SIG-M5 treated with dmso at 0.1 percent for 504 hours (cell line): Measurements from ENCODE around the gene TNFRSF21.
A peak's percentile ranks its signal among the peaks of the same experiment; 100 is the strongest.
"Not testable (repeated sequence)": the region's sequence is repeated elsewhere in the genome, so short reads cannot be mapped to it uniquely, and the experiment has no call there.

Experiments
- DNase-seq: peaks from one replicate; lab custom pipeline; 2025; ENCODE audit not compliant: unreplicated experiment; lab: John Stamatoyannopoulos, UW

Gene TNFRSF21

GRCh38 chr6:47230579-47230978 is 79.1 kb downstream of the TNFRSF21 start:
- DNase-seq = peak; percentile 4

DNA sequence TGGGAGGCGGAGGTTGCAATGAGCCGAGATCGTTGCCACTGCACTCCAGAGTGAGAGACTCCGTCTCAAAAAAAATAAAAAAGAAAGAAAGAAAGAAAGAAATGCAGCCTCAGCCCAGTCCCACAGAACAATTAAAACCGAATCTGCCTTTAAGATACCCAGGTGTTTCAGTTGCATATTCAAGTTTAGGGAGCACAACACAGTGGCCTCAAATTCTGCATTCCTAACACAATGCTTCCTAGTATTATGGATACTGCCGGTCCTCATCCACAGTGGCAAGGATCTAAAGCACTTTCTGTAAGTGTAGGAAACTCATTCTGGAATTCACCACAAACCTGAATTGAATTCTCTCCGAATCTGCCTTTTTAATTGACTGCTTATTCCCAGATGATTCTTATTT is 80.5 kb downstream of the TNFRSF21 start:
- DNase-seq = no peak

DNA sequence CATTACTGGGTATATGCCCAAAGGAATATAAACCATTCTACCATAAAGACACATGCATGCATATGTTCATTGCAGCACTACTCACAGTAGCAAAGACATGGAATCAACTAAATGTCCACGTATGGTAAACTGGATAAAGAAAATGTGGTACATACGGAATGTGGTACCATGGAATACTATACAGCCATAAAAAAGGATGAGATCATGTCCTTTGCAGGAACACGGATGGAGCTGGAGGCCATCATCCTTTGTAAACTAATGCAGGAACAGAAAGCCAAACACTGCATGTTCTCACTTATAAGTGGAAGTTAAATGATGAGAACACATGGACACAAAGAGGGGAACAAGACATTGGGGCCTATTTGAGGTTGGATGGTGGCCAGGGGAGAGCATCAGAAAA is 81.6 kb downstream of the TNFRSF21 start:
- DNase-seq = not testable (repeated sequence)

DNA sequence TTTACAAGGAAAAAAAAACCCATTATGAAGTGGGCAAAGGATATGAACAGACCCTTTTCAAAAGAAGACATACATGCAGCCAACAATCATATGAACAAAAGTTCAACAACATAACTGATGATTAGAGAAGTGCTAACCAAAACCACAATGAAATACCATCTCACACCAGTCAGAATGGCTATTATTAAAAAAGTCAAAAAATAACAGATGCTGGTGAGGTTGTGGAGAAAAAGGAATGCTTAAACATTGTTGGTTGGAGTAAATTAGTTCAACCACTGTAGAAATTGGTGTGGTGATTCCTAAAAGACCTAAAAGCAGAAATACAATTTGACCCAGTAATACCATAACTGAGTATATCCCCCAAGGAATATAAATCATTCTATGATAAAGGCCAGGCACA is 86.5 kb downstream of the TNFRSF21 start:
- DNase-seq = not testable (repeated sequence)

GRCh38 chr6:47221565-47221964 is 88.1 kb downstream of the TNFRSF21 start:
- no peak for DNase-seq

DNA sequence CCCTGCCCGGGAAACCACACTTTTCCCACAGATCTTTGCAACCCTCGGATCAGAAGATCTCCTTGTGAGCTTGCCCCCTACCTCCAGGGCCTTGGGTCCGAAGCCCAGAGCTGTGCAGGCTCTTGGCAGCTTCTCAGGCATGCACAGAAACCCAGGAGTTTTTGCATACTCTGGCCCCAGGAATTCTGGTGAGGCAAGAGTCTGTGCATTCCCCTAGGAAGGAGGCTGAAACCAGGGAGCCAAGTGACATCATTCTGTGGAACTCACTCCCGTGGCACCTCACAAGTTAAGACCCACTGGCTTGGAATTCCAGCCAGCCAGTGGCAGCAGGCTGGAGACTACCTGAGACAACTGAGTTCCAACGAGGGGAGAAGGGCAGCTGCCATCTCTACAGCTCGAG is 100.1 kb downstream of the TNFRSF21 start:
- DNase-seq = no peak

GRCh38 chr6:47207261-47207660 is 102.4 kb downstream of the TNFRSF21 start:
- DNase-seq = no peak

GRCh38 chr6:47206626-47207025 is 103.1 kb downstream of the TNFRSF21 start:
- DNase-seq = no peak

DNA sequence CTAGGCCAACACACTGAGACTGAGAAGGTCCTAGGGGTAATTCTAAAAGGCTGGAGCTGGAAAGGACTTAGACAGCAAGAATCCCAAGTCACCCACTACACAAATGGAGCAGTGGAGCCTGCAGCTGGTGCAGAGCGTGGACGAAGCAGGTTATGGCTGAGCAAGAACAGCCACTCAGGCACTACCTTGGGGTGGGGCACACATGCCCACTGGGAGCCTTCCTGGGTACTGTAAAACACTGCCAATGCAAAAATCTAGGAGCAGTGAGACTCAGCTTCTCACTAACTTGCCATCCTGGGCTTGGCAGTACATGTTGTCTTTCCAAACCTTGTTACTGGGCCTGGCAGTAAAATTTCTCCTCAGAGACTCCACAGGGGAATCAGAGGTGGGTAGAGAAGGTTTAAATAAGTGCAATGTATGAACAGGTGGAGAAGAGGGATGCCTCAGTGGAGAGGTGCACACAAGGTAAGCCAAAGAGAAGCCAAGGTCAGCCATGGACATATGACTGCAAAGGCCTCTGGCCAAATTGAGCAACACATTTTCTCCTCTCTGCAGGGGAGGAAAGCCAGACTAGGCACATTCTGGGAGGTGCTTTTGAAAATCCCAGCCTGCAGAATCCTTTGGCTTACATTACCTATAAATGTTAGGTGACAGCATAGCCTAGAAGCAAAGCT is 105.6 kb downstream of the TNFRSF21 start:
- DNase-seq = no peak

- no peak for DNase-seq
Observed at GRCh38 chr6:47203266-47203937, 106.3 kb downstream of the TNFRSF21 start.

- DNase-seq = no peak
Observed at GRCh38 chr6:47202644-47203205, 107.0 kb downstream of the TNFRSF21 start.

- DNase-seq = no peak
Observed at GRCh38 chr6:47200536-47201334, 109.0 kb downstream of the TNFRSF21 start.

DNA sequence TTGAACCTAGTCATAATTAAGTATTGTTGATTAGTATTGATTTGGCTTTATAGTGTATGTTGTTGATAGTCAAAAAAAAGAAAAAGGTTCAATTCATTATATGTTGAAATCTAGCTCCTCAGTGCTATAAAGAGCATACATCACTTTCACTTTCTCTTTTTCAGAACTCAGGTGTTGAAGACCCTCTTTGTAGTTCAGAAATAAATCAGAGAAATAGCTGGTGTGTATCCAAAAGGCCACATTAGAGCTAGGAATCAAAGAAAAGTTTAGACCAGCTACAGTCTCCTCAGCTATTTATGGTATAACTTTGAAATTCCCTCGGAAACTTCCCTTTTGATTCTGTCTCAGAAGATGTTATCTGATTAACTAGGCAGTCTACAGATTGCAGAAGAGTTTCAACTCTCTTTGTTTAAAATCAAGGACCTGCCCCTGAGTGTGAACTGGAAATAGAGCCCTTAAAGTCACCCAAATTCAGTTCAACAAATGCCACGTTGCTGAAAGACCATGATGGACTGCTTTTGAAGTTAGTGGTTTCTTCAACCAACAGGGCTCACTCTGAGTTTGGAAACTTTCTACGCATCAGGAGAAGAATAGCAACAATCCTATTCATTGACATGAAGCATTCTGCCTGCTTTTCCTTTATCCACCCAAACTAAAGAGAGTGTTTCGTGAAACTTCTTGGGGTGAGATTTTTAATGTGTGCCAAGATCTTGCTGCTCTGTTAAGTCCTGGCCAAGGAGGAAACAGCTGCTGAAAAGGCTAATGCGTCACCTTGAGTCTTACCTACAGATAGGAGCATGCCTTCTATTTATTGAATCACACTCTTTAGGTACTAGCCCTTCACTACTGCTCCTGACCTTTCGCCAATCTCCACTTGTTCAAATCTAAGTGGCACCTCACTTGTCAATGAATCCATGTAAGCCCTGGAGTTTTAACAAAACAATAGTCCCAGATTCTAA is 111.7 kb downstream of the TNFRSF21 start:
- no peak for DNase-seq

GRCh38 chr6:47196113-47196512 is 113.6 kb downstream of the TNFRSF21 start:
- DNase-seq = no peak

- no peak for DNase-seq
Observed at GRCh38 chr6:47195011-47195650, 114.6 kb downstream of the TNFRSF21 start.

- DNase-seq = peak; percentile 42
Observed at GRCh38 chr6:47188588-47189021, 121.1 kb downstream of the TNFRSF21 start.

- no peak for DNase-seq
Observed at GRCh38 chr6:47187893-47188587, 121.7 kb downstream of the TNFRSF21 start.

- DNase-seq = no peak
Observed at GRCh38 chr6:47187113-47187512, 122.6 kb downstream of the TNFRSF21 start.

GRCh38 chr6:47182291-47182957 is 127.3 kb downstream of the TNFRSF21 start:
- DNase-seq = peak; percentile 14
